ENCODE data around the gene OSBPL2. TPM values are rescaled to one million over a fixed set of nuclear protein-coding genes. Genes with fewer than 3 reads are reported as not detected.

Gene OSBPL2
- total RNA-seq, 2 donors from 2014 or later: 46.7 to 50.3 TPM

DNA sequence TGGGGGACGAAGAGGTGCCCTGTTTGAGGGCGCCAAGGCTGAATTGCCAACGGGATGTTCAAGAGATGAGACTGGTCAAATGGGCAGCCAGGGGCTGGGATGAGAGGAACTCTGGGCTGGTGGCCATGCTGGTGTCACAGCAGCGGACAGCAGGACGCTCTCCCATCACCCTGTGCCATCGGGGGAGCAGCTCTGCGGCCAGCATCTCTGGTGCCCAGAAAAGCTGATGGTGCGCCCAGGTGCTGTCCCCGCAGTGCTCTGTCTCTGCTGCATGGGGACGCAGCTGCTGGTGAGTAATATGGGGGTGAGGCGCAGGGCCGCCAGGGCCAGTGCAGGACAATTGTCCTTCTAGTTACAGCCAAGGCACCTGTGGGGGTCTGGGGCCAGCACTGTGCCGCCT is 13.3 kb upstream of the OSBPL2 start:
- Histone ChIP-seq H3K4me1 (ENCODE audit: control insufficient read depth, insufficient read depth, low read length) (no peaks in the 10 kb centered on the region), H3K9ac (ENCODE audit: extremely low read depth, low read length, poor library complexity, severe bottlenecking) (no peak overlapping the region), H3K36me3 (ENCODE audit: control insufficient read depth, insufficient read depth, low read length) (no peaks in the 10 kb centered on the region), H3K27me3 (ENCODE audit: control insufficient read depth, insufficient read depth, low read length, poor library complexity, severe bottlenecking) (peaks cover 63% of the 10 kb centered on the region), H3K4me3 (ENCODE audit: low read length) (no peak overlapping the region), H3K27ac (ENCODE audit: low read depth, low read length) (no peak overlapping the region), H3K9me3 (ENCODE audit: control insufficient read depth, low read length) (no peaks in the 10 kb centered on the region)
- 82 to 89% methylated on average over 9 to 13 of the region's 13 CpGs for WGBS, 2 experiments (ENCODE audit: insufficient coverage in 1 of 2, insufficient read length in 1 of 2)
- Mint-ChIP-seq H3K4me3 (no peak overlapping the region), H3K9me3 (no peaks in the 10 kb centered on the region), H3K27ac (no peak overlapping the region), H3K27me3 (ENCODE audit: insufficient read depth) (peaks cover 54% of the 10 kb centered on the region), H3K36me3 (ENCODE audit: low read depth) (no peaks in the 10 kb centered on the region), H3K4me1 (peaks cover 3% of the 10 kb centered on the region)
- TF ChIP-seq, protein P1, sequence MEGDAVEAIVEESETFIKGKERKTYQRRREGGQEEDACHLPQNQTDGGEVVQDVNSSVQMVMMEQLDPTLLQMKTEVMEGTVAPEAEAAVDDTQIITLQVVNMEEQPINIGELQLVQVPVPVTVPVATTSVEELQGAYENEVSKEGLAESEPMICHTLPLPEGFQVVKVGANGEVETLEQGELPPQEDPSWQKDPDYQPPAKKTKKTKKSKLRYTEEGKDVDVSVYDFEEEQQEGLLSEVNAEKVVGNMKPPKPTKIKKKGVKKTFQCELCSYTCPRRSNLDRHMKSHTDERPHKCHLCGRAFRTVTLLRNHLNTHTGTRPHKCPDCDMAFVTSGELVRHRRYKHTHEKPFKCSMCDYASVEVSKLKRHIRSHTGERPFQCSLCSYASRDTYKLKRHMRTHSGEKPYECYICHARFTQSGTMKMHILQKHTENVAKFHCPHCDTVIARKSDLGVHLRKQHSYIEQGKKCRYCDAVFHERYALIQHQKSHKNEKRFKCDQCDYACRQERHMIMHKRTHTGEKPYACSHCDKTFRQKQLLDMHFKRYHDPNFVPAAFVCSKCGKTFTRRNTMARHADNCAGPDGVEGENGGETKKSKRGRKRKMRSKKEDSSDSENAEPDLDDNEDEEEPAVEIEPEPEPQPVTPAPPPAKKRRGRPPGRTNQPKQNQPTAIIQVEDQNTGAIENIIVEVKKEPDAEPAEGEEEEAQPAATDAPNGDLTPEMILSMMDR (conservative IDR thresholded peaks at IDR 0.05): no peak
- no peak for DNase-seq

DNA sequence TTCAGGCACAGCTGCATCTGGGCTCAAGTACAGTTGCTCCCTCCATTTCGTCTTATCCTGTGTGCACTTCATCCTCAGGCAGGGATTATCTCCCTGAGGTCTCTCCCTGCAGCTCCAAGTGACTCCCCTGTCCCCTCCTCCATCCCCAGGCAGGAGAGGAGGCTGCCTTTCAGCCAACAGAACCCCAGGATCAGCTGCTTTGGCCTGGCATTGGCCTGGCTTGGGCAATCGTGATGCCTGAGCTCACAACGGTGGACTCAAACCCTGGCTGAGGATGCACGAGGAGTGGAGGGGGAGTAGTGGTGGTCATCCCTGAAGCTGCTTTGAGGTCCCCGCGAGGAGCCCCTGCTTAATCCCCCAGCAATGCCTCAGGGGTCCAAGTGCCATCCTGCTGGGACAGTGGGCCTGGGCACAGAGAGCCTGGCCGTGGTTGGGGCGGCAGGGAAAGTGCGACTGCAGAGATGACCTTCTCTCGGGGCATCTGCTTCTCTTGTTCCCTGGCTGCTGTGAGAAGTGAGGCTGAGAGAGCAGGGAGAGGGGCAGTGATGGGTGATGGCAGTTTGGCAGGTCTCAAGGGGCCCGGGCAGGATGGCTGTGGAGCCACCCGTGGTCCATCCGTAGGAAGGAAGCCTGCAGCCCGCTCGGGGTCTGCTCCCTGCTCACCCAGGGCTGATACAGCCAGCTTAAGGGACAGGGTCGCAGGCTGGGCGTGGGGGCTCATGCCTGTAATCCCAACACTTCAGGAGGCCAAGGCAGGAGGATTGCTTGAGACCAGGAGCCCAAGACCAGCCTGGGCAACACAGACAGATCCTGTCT is 12.3 kb upstream of the OSBPL2 start:
- no peaks in the 10 kb centered on the region for H3K9me3 ChIP-seq (ENCODE audit: control insufficient read depth, low read length)
- Mint-ChIP-seq H3K4me3 (no peak overlapping the region), H3K9me3 (no peaks in the 10 kb centered on the region), H3K4me1 (peaks cover 1% of the 10 kb centered on the region), H3K27ac (no peak overlapping the region), H3K36me3 (ENCODE audit: low read depth) (no peaks in the 10 kb centered on the region), H3K27me3 (ENCODE audit: insufficient read depth) (peaks cover 50% of the 10 kb centered on the region)
- H3K27ac ChIP-seq (ENCODE audit: low read depth, low read length): no peak overlapping the region
- H3K4me3 ChIP-seq (ENCODE audit: low read length): no peak overlapping the region
- no peaks in the 10 kb centered on the region for H3K36me3 ChIP-seq (ENCODE audit: control insufficient read depth, insufficient read depth, low read length)
- DNase-seq: no peak
- TF ChIP-seq, protein P1 (conservative IDR thresholded peaks at IDR 0.05): no peak
- peaks cover 55% of the 10 kb centered on the region for H3K27me3 ChIP-seq (ENCODE audit: control insufficient read depth, insufficient read depth, low read length, poor library complexity, severe bottlenecking)
- 90 to 95% methylated on average over 10 to 17 of the region's 17 CpGs for WGBS, 2 experiments (ENCODE audit: insufficient coverage in 1 of 2, insufficient read length in 1 of 2)
- H3K4me1 ChIP-seq (ENCODE audit: control insufficient read depth, insufficient read depth, low read length): no peaks in the 10 kb centered on the region
- no peak overlapping the region for H3K9ac ChIP-seq (ENCODE audit: extremely low read depth, low read length, poor library complexity, severe bottlenecking)

DNA sequence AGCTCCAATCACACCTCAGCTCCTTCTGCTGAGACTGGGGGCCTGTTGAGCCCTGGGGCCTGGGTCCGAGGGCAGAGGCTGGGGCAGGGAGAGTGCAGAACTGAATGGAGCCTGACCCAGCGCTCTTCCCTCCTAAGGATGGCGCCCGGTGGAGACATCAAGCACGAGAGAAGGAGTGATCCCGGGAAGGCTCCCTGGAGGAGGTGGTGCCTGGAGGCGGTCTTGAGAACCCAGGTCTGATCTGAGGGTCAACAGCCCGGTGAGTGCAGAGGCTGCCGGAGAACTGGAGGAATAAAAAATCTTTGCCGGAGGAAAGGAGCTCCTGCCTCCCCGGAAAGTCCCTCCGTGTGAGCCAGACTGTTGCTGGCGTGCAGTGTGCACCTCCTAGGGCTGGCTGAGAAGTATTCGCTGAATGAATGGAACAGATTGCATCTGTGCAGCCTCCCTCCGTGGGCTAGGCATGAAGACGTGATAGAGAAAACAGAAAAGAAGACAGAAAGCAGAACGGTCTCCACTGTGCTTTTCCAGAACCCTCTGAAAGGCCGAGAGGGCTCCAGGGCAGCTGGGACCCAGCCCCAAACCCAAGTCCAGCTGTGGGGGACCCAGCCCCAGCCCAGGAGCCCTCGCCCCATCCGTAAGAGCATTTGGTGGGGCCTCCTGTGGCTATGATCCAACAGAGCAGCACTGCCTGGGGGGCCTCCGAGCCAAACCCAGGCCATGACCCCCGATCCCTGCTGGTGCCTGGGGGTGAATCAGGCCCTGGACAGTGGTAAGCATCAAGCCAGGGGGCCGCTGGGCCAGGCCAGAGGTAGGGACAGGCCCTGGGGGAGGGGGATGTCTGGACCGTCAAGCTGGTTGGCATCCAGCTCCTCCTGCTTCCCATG is 11.4 kb upstream of the OSBPL2 start:
- no peak overlapping the region for H3K9ac ChIP-seq (ENCODE audit: extremely low read depth, low read length, poor library complexity, severe bottlenecking)
- no peaks in the 10 kb centered on the region for H3K4me1 ChIP-seq (ENCODE audit: control insufficient read depth, insufficient read depth, low read length)
- Mint-ChIP-seq H3K9me3 (no peaks in the 10 kb centered on the region), H3K4me1 (no peaks in the 10 kb centered on the region), H3K27ac (no peak overlapping the region), H3K4me3 (no peak overlapping the region), H3K27me3 (ENCODE audit: insufficient read depth) (peaks cover 42% of the 10 kb centered on the region), H3K36me3 (ENCODE audit: low read depth) (no peaks in the 10 kb centered on the region)
- 82 to 85% methylated on average over 16 to 24 of the region's 24 CpGs for WGBS, 2 experiments (ENCODE audit: insufficient coverage in 1 of 2, insufficient read length in 1 of 2)
- H3K9me3 ChIP-seq (ENCODE audit: control insufficient read depth, low read length): no peaks in the 10 kb centered on the region
- DNase-seq: no peak
- no peak overlapping the region for H3K27ac ChIP-seq (ENCODE audit: low read depth, low read length)
- TF ChIP-seq, protein P1 (conservative IDR thresholded peaks at IDR 0.05): no peak
- no peak overlapping the region for H3K4me3 ChIP-seq (ENCODE audit: low read length)
- H3K27me3 ChIP-seq (ENCODE audit: control insufficient read depth, insufficient read depth, low read length, poor library complexity, severe bottlenecking): peaks cover 46% of the 10 kb centered on the region
- no peaks in the 10 kb centered on the region for H3K36me3 ChIP-seq (ENCODE audit: control insufficient read depth, insufficient read depth, low read length)
